Naive B cell (primary cell): ENCODE measurements around the gene AGAP3. TPM values are rescaled to one million over a fixed set of nuclear protein-coding genes. Genes with fewer than 3 reads are reported as not detected.
A peak's percentile ranks its signal among the peaks of the same experiment; 100 is the strongest.

Source experiments
- ATAC-seq, 2 donors: fragments of 150-1000 bp; cut with Tn5 transposase; 2 replicates each; pipeline ENCODE4 v1.10.0; 2021; ENCODE audit warnings: low read depth in 2 of 2, mild to moderate bottlenecking in 2 of 2, moderate library complexity in 2 of 2
- DNase-seq: peaks from one replicate; pipeline ENCODE4 v3.0.0; 2022
- H3K27ac Mint-ChIP-seq, 6 donors: one replicate each; pipeline ENCODE4 v1.8.0; 2020 to 2022; ENCODE audit warnings: mild to moderate bottlenecking in 6 of 6, mixed read lengths in 6 of 6, moderate library complexity in 5 of 6, inconsistent platforms in 2 of 6
- H3K27me3 Mint-ChIP-seq, 3 donors: one replicate each; pipeline ENCODE4 v1.8.0; 2021 to 2022; ENCODE audit warnings: mixed read lengths in 3 of 3, mild to moderate bottlenecking in 1 of 3
- H3K36me3 Mint-ChIP-seq, 2 donors: one replicate each; pipeline ENCODE4 v1.8.0; 2020 to 2022; ENCODE audit warnings: mixed read lengths in 2 of 2, inconsistent platforms in 1 of 2, mild to moderate bottlenecking in 1 of 2
- H3K4me1 Mint-ChIP-seq, 3 donors: one replicate each; pipeline ENCODE4 v1.8.0; 2020 to 2022; ENCODE audit warnings: mixed read lengths in 3 of 3, inconsistent platforms in 1 of 3, mild to moderate bottlenecking in 1 of 3, moderate library complexity in 1 of 3
- H3K4me3 Mint-ChIP-seq, 8 donors: one replicate each; pipeline ENCODE4 v1.8.0; 2020 to 2022; ENCODE audit warnings: mild to moderate bottlenecking in 8 of 8, mixed read lengths in 8 of 8, moderate library complexity in 8 of 8, inconsistent platforms in 2 of 8
- H3K9me3 Mint-ChIP-seq, 7 donors: one replicate each; pipeline ENCODE4 v1.8.0; 2020 to 2022; ENCODE audit warnings: mixed read lengths in 7 of 7, mild to moderate bottlenecking in 5 of 7, inconsistent platforms in 2 of 7, moderate library complexity in 1 of 7
- polyA plus RNA-seq, 6 donors: library from polyadenylated mRNA; unstranded; fragments of 300-500 nt; fragmentation: Illumina TruSeq; gene quantifications; one replicate each; pipeline ENCODE4 v1.2.3, GENCODE V29; 2021; ENCODE audit warnings: low read depth in 6 of 6

Gene AGAP3
- polyA plus RNA-seq, 6 donors from 2014 or later = 0.58 to 1.2 (median 0.66) TPM; not detected in 3

- peaks cover 32 to 53% (median 39%) of the 10 kb centered on the region in 3 donors for H3K4me1 Mint-ChIP-seq
- peak overlapping the region; percentile 88 to 97 (median 92) for H3K4me3 Mint-ChIP-seq
- ATAC-seq (no peak), DNase-seq (no peak)
- H3K9me3 Mint-ChIP-seq = no peaks in the 10 kb centered on the region
- H3K36me3 Mint-ChIP-seq = no peaks in the 10 kb centered on the region
- no peaks in the 10 kb centered on the region for H3K27me3 Mint-ChIP-seq
- peak overlapping the region in 3 of 6 donors; percentile 39 to 87 (median 59) for H3K27ac Mint-ChIP-seq
These were observed 25.7 kb upstream of the AGAP3 start for GRCh38 chr7:151060416-151061212.

GRCh38 chr7:151061213-151062110, 24.8 kb upstream of the AGAP3 start:
- no peaks in the 10 kb centered on the region for H3K27me3 Mint-ChIP-seq
- peak overlapping the region in 3 of 6 donors; percentile 48 to 87 (median 59) for H3K27ac Mint-ChIP-seq
- ATAC-seq = no peak
- H3K4me1 Mint-ChIP-seq = peaks cover 32 to 53% (median 39%) of the 10 kb centered on the region in 3 donors
- peak overlapping the region in 6 of 8 donors; percentile 52 to 97 (median 90) for H3K4me3 Mint-ChIP-seq
- H3K9me3 Mint-ChIP-seq = no peaks in the 10 kb centered on the region
- DNase-seq = no peak
- H3K36me3 Mint-ChIP-seq = no peaks in the 10 kb centered on the region

- H3K4me3 Mint-ChIP-seq = peak overlapping the region in 3 of 8 donors; percentile 15 to 91 (median 52)
These were observed 24.2 kb upstream of the AGAP3 start for GRCh38 chr7:151062111-151062398.

GRCh38 chr7:151062399-151063211, 23.7 kb upstream of the AGAP3 start:
- H3K4me1 Mint-ChIP-seq = peaks cover 23 to 42% (median 28%) of the 10 kb centered on the region in 3 donors
- H3K36me3 Mint-ChIP-seq = no peaks in the 10 kb centered on the region
- no peaks in the 10 kb centered on the region for H3K9me3 Mint-ChIP-seq
- H3K4me3 Mint-ChIP-seq = no peak overlapping the region
- H3K27me3 Mint-ChIP-seq = no peaks in the 10 kb centered on the region
- no peak overlapping the region for H3K27ac Mint-ChIP-seq
- ATAC-seq = no peak
- no peak for DNase-seq

More at GRCh38 chr7:151062111-151062398, 24.2 kb upstream of the AGAP3 start:
- H3K4me1 Mint-ChIP-seq = peaks cover 28 to 48% (median 34%) of the 10 kb centered on the region in 3 donors
- ATAC-seq (no peak), DNase-seq (no peak)
- H3K27ac Mint-ChIP-seq = peak overlapping the region in 1 of 6 donors; percentile 42
- no peaks in the 10 kb centered on the region for H3K36me3 Mint-ChIP-seq
- H3K9me3 Mint-ChIP-seq = no peaks in the 10 kb centered on the region
- H3K27me3 Mint-ChIP-seq = no peaks in the 10 kb centered on the region

- ATAC-seq = no peak
- H3K36me3 Mint-ChIP-seq = no peaks in the 10 kb centered on the region
These were observed 23.1 kb upstream of the AGAP3 start for GRCh38 chr7:151063212-151063561.

GRCh38 chr7:151064454-151064853, 21.8 kb upstream of the AGAP3 start:
- no peak for DNase-seq
- Mint-ChIP-seq H3K27ac (no peak overlapping the region), H3K4me3 (no peak overlapping the region), H3K27me3 (no peaks in the 10 kb centered on the region), H3K36me3 (peaks cover 0 to 4% of the 10 kb centered on the region in 2 donors), H3K9me3 (no peaks in the 10 kb centered on the region), H3K4me1 (peaks cover 15 to 32% (median 17%) of the 10 kb centered on the region in 3 donors)
- no peak for ATAC-seq

More at GRCh38 chr7:151063212-151063561, 23.1 kb upstream of the AGAP3 start:
- H3K9me3 Mint-ChIP-seq = no peaks in the 10 kb centered on the region
- peaks cover 23 to 41% (median 25%) of the 10 kb centered on the region in 3 donors for H3K4me1 Mint-ChIP-seq
- peak overlapping the region in 1 of 8 donors; percentile 18 for H3K4me3 Mint-ChIP-seq
- no peak for DNase-seq
- H3K27ac Mint-ChIP-seq = no peak overlapping the region
- no peaks in the 10 kb centered on the region for H3K27me3 Mint-ChIP-seq

- H3K36me3 Mint-ChIP-seq = peaks cover 0 to 4% of the 10 kb centered on the region in 2 donors
- peaks cover 15 to 29% (median 15%) of the 10 kb centered on the region in 3 donors for H3K4me1 Mint-ChIP-seq
- H3K4me3 Mint-ChIP-seq = no peak overlapping the region
- no peaks in the 10 kb centered on the region for H3K9me3 Mint-ChIP-seq
- DNase-seq (no peak), ATAC-seq (no peak)
- H3K27me3 Mint-ChIP-seq = no peaks in the 10 kb centered on the region
- no peak overlapping the region for H3K27ac Mint-ChIP-seq
These were observed 21.3 kb upstream of the AGAP3 start for GRCh38 chr7:151064993-151065392.

GRCh38 chr7:151065516-151065915, 20.8 kb upstream of the AGAP3 start:
- DNase-seq = no peak
- Mint-ChIP-seq H3K36me3 (peaks cover 0 to 4% of the 10 kb centered on the region in 2 donors), H3K27me3 (no peaks in the 10 kb centered on the region), H3K4me1 (peaks cover 14 to 24% (median 15%) of the 10 kb centered on the region in 3 donors), H3K27ac (no peak overlapping the region), H3K4me3 (no peak overlapping the region), H3K9me3 (no peaks in the 10 kb centered on the region)
- no peak for ATAC-seq

GRCh38 chr7:151066273-151066974, 19.9 kb upstream of the AGAP3 start:
- no peaks in the 10 kb centered on the region for H3K9me3 Mint-ChIP-seq
- H3K4me1 Mint-ChIP-seq = peaks cover 6 to 15% (median 10%) of the 10 kb centered on the region in 3 donors
- H3K36me3 Mint-ChIP-seq = peaks cover 0 to 4% of the 10 kb centered on the region in 2 donors

GRCh38 chr7:151068069-151068773, 18.1 kb upstream of the AGAP3 start:
- DNase-seq = no peak
- ATAC-seq = no peak
- H3K4me3 Mint-ChIP-seq = no peak overlapping the region
- H3K36me3 Mint-ChIP-seq = peaks cover 0 to 4% of the 10 kb centered on the region in 2 donors
- no peak overlapping the region for H3K27ac Mint-ChIP-seq
- H3K4me1 Mint-ChIP-seq = peaks cover 0 to 9% (median 5%) of the 10 kb centered on the region in 3 donors
- no peaks in the 10 kb centered on the region for H3K27me3 Mint-ChIP-seq
- H3K9me3 Mint-ChIP-seq = no peaks in the 10 kb centered on the region

More at GRCh38 chr7:151066273-151066974, 19.9 kb upstream of the AGAP3 start:
- ATAC-seq (no peak), DNase-seq (no peak)
- Mint-ChIP-seq H3K27me3 (no peaks in the 10 kb centered on the region), H3K27ac (no peak overlapping the region), H3K4me3 (no peak overlapping the region)

GRCh38 chr7:151069841-151070573, 16.3 kb upstream of the AGAP3 start:
- H3K4me3 Mint-ChIP-seq = no peak overlapping the region
- DNase-seq (no peak), ATAC-seq (no peak)
- H3K4me1 Mint-ChIP-seq = peaks cover 0 to 2% (median 0%) of the 10 kb centered on the region in 3 donors
- no peaks in the 10 kb centered on the region for H3K27me3 Mint-ChIP-seq
- no peak overlapping the region for H3K27ac Mint-ChIP-seq
- H3K9me3 Mint-ChIP-seq = no peaks in the 10 kb centered on the region
- H3K36me3 Mint-ChIP-seq = peaks cover 0 to 4% of the 10 kb centered on the region in 2 donors
